22Rv1 (cell line): ENCODE measurements around the gene CEP43.

Experiments used
- ZFX ChIP-seq: fragments of 450-650 bp; IDR thresholded peaks from 2 replicates; pipeline ENCODE4 v1.6.1; 2017; ENCODE audit warnings: antibody characterized with exemption, borderline replicate concordance
- TF ChIP-seq, protein P1 (sequence below): fragments of 450-650 bp; IDR thresholded peaks from 2 replicates; pipeline ENCODE4 v1.5.1; 2017; ENCODE audit warnings: mild to moderate bottlenecking

GRCh38 chr6:166997348-166997747, 1.8 kb upstream of the CEP43 start:
- TF ChIP-seq, protein P1, sequence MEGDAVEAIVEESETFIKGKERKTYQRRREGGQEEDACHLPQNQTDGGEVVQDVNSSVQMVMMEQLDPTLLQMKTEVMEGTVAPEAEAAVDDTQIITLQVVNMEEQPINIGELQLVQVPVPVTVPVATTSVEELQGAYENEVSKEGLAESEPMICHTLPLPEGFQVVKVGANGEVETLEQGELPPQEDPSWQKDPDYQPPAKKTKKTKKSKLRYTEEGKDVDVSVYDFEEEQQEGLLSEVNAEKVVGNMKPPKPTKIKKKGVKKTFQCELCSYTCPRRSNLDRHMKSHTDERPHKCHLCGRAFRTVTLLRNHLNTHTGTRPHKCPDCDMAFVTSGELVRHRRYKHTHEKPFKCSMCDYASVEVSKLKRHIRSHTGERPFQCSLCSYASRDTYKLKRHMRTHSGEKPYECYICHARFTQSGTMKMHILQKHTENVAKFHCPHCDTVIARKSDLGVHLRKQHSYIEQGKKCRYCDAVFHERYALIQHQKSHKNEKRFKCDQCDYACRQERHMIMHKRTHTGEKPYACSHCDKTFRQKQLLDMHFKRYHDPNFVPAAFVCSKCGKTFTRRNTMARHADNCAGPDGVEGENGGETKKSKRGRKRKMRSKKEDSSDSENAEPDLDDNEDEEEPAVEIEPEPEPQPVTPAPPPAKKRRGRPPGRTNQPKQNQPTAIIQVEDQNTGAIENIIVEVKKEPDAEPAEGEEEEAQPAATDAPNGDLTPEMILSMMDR, result no peak
- TF ChIP-seq ZFX, result no peak
